ENCODE results near the gene CACNA2D4. TPM values are rescaled to one million over a fixed set of nuclear protein-coding genes. Genes with fewer than 3 reads are reported as not detected.

CACNA2D4 gene
- total RNA-seq, 4 donors from 2014 or later: 10.1 to 16.2 (median 11.4) TPM

DNA sequence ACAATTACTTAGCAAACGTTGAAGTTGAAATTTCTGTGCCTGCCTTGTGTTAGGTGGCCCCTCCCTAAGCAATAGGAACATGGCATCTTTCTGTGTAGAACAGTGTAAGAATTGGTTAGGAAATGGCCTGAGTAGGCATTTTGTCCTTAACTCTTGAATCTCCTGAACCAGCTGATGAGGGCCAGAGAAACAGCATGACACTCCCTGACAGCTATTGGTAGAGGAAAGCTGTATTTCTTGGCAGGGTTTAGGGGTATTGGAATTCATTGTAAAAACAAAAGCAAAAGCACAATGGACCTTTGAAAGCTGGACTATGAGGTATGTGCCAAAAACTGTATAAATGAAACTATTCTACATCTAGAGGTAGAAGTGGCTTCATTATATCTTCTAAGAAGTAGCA is 138.7 kb downstream of the CACNA2D4 start:
- H3K36me3 ChIP-seq: no peaks in the 10 kb centered on the region
- no peaks in the 10 kb centered on the region for H3K27me3 ChIP-seq
- DNase-seq (ENCODE audit: low spot score in 2 of 2): no peak
- H3K4me3 ChIP-seq: no peak overlapping the region
- peak in 1 of 2 donors; percentile 27 for TF ChIP-seq EP300 (IDR thresholded peaks at IDR 0.05)
- TF ChIP-seq, protein P1, sequence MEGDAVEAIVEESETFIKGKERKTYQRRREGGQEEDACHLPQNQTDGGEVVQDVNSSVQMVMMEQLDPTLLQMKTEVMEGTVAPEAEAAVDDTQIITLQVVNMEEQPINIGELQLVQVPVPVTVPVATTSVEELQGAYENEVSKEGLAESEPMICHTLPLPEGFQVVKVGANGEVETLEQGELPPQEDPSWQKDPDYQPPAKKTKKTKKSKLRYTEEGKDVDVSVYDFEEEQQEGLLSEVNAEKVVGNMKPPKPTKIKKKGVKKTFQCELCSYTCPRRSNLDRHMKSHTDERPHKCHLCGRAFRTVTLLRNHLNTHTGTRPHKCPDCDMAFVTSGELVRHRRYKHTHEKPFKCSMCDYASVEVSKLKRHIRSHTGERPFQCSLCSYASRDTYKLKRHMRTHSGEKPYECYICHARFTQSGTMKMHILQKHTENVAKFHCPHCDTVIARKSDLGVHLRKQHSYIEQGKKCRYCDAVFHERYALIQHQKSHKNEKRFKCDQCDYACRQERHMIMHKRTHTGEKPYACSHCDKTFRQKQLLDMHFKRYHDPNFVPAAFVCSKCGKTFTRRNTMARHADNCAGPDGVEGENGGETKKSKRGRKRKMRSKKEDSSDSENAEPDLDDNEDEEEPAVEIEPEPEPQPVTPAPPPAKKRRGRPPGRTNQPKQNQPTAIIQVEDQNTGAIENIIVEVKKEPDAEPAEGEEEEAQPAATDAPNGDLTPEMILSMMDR (IDR thresholded peaks at IDR 0.05): no peak
- no peaks in the 10 kb centered on the region for H3K9me3 ChIP-seq
- WGBS, 2 donors: 13 to 26% methylated on average over 1 of the region's 1 CpG
- H3K4me1 ChIP-seq: peaks cover 0 to 75% (median 18%) of the 10 kb centered on the region in 4 donors
- H3K27ac ChIP-seq: peak overlapping the region; percentile 4 to 82 (median 66)

DNA sequence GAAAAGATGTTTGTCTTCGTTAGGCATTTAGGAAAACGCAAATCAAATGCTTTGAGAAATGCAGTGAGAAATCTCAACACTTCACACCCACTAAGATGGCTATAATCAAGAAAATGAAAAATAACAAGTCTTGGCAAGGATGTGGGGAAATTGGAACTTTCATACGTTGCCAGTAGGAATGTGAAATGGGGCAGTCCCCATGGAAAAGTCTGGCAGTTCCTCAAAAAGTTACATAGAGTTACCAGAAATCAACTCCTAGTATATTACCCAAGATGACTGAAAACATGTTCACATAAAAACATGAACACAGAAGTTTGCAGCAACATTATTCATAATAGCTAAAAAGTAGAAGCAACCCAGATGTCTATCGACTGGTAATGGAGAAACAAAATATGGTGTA is 139.5 kb downstream of the CACNA2D4 start:
- Histone ChIP-seq H3K36me3 (no peaks in the 10 kb centered on the region), H3K27ac (peak overlapping the region in 3 of 4 donors; percentile 4 to 82 (median 77)), H3K4me3 (no peak overlapping the region), H3K4me1 (peaks cover 0 to 82% (median 23%) of the 10 kb centered on the region in 4 donors), H3K9me3 (no peaks in the 10 kb centered on the region), H3K27me3 (no peaks in the 10 kb centered on the region)
- TF ChIP-seq, protein P1 (IDR thresholded peaks at IDR 0.05): no peak
- TF ChIP-seq EP300 (IDR thresholded peaks at IDR 0.05) (no peak), POLR2A (IDR thresholded peaks at IDR 0.05) (no peak)
- 71 to 72% methylated on average over 4 of the region's 4 CpGs for WGBS, 2 donors
- no peak for DNase-seq (ENCODE audit: low spot score in 2 of 2)

DNA sequence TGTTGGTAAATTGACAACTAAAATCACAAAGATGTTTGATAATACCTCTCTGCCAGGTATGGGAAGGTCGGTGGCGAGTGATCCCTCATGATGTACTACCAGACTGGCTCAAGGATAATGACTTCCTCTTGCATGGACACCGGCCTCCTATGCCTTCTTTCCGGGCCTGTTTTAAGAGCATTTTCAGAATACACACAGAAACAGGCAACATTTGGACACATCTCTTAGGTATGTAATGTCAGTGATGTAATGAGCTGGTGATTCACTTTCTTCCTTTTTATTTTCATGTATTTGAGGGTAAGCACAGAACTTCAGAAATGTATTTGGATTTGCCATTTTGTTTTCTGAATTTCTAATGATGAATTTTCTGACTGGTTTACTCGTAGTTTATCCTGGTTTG is 140.7 kb downstream of the CACNA2D4 start:
- 92 to 93% methylated on average over 5 of the region's 5 CpGs for WGBS, 2 donors
- Histone ChIP-seq H3K36me3 (no peaks in the 10 kb centered on the region), H3K4me3 (no peak overlapping the region), H3K27ac (no peak overlapping the region), H3K9me3 (no peaks in the 10 kb centered on the region), H3K4me1 (peaks cover 0 to 92% (median 25%) of the 10 kb centered on the region in 4 donors), H3K27me3 (no peaks in the 10 kb centered on the region)
- TF ChIP-seq POLR2A (IDR thresholded peaks at IDR 0.05): no peak
- TF ChIP-seq, protein P1 (IDR thresholded peaks at IDR 0.05): no peak
- no peak for TF ChIP-seq EP300 (IDR thresholded peaks at IDR 0.05)
- no peak for DNase-seq (ENCODE audit: low spot score in 2 of 2)

DNA sequence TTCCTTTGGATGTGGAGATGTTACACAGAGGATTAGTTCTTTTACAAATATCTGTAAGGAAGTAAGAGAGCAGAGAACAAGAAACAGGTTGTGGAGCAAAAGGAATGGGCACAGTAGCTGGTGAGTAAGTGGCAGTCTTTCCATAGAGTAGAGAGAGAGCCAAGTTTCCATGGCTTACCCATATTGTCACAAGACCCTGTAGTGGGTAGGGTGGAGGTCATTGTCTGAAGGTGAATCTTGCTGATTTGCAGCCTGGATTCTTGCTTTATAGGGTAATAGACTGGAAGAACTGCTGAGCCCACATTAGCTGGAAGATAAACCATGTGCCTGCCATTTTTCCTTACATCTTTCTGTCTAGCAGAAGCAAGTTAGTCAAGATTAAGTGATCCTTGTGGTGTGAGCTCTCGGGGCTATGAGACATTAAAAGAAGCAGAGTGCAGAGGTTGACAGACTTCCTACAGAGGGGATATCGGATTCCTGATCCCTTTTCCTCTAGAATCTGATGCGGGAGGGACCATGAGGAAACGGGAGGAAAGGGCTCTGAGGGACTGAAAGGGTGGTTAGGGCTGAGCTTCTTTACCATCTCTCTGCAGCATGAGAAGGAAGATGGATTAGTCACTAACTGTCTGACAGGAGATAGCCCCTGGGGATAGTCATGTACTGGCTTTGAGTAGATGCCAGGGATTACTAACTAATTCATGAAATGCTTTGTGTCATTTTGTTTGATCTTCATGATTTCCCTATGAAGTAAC is 142.1 kb downstream of the CACNA2D4 start:
- no peaks in the 10 kb centered on the region for H3K27me3 ChIP-seq
- H3K9me3 ChIP-seq: no peaks in the 10 kb centered on the region
- H3K4me1 ChIP-seq: peaks cover 0 to 84% (median 20%) of the 10 kb centered on the region in 4 donors
- no peaks in the 10 kb centered on the region for H3K36me3 ChIP-seq
- peak overlapping the region in 2 of 4 donors; percentile 46 to 81 for H3K27ac ChIP-seq
- H3K4me3 ChIP-seq: no peak overlapping the region
- no peak for DNase-seq (ENCODE audit: low spot score in 2 of 2)
- 79 to 88% methylated on average over 4 of the region's 4 CpGs for WGBS, 2 donors
- TF ChIP-seq, protein P1 (IDR thresholded peaks at IDR 0.05): no peak
- TF ChIP-seq POLR2A (IDR thresholded peaks at IDR 0.05) (no peak), EP300 (IDR thresholded peaks at IDR 0.05) (no peak)

DNA sequence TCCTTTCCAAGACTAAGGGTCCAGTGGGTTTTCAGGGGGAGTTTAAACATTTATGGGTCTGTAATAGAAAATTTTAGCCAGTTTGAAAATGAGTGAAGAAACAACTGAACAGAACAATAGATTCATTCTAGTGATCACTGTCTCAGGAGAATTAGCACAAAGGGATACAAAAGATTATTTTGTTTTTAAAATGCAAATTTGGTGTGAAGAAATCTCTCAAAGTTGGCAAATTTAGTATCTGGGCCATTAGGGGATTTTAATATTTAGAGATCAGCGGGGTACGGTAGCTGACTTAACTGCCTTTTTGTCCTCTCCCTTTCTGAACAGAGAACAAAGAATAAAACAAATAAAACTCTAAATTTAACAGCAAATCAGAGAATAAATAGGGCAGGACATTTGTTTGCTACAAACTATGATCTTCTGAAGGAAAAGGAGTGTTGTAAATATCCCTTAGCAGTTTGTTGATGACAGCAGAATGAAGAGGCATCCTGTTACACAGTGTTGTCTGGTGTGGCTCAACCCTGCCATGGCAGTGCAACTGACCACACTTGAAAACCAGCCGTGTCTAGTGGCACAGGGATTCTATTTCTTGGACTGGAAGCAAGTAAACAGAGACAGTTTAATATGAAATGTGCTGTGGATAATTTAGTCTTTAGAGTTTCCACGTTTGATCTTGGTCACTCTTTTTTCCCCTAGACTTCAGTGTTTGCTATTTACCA is 144.4 kb downstream of the CACNA2D4 start:
- no peak for DNase-seq (ENCODE audit: low spot score in 2 of 2)
- Histone ChIP-seq H3K27ac (peak overlapping the region; percentile 2 to 84 (median 58)), H3K27me3 (no peaks in the 10 kb centered on the region), H3K4me3 (no peak overlapping the region), H3K4me1 (peaks cover 0 to 79% (median 13%) of the 10 kb centered on the region in 4 donors), H3K9me3 (no peaks in the 10 kb centered on the region), H3K36me3 (peaks cover 0 to 7% (median 0%) of the 10 kb centered on the region in 3 donors)
- TF ChIP-seq POLR2A (IDR thresholded peaks at IDR 0.05) (peak in 1 of 2 donors; percentile 4), EP300 (IDR thresholded peaks at IDR 0.05) (peak in 1 of 2 donors; percentile 31)
- TF ChIP-seq, protein P1 (IDR thresholded peaks at IDR 0.05): no peak
- 20 to 24% methylated on average over 4 of the region's 4 CpGs for WGBS, 2 donors
